Mesothelial cell of epicardium (in vitro differentiated cells): Measurements from ENCODE around the gene PGAP1. TPM values are rescaled to one million over a fixed set of nuclear protein-coding genes. Genes with fewer than 3 reads are reported as not detected.

Experiments used
- DNase-seq, 2 experiments: peaks; one replicate each; pipeline ENCODE4 v3.0.0; 2021; ENCODE audit warnings: low spot score in 2 of 2; ENCODE audit not compliant: unreplicated experiment in 2 of 2
- H3K27ac Mint-ChIP-seq: 2 replicates; pipeline ENCODE4 v1.8.0; 2021; ENCODE audit warnings: mixed read lengths
- H3K27me3 Mint-ChIP-seq: 2 replicates; pipeline ENCODE4 v1.8.0; 2021; ENCODE audit warnings: low read depth, mixed read lengths
- H3K36me3 Mint-ChIP-seq: 2 replicates; pipeline ENCODE4 v1.8.0; 2021; ENCODE audit warnings: mixed read lengths
- H3K4me1 Mint-ChIP-seq: 2 replicates; pipeline ENCODE4 v1.8.0; 2021; ENCODE audit warnings: mixed read lengths
- H3K4me3 Mint-ChIP-seq: 2 replicates; pipeline ENCODE4 v1.8.0; 2021; ENCODE audit warnings: mild to moderate bottlenecking, moderate library complexity, mixed read lengths
- H3K9me3 Mint-ChIP-seq: 2 replicates; pipeline ENCODE4 v1.8.0; 2021; ENCODE audit warnings: mixed read lengths
- total RNA-seq: library from RNA; stranded (reverse); gene quantifications from 3 replicates; pipeline ENCODE4 v1.2.1, GENCODE V29; 2021
- TF ChIP-seq, protein P1 (sequence below): fragments of 200-600 bp; sonication (generic); IDR thresholded peaks from one replicate; pipeline ENCODE4 v1.5.0; 2021; ENCODE audit warnings: antibody characterized with exemption; ENCODE audit not compliant: unreplicated experiment

The PGAP1 gene
- total RNA-seq, 1 donor from 2014 or later = 55.6 TPM

DNA sequence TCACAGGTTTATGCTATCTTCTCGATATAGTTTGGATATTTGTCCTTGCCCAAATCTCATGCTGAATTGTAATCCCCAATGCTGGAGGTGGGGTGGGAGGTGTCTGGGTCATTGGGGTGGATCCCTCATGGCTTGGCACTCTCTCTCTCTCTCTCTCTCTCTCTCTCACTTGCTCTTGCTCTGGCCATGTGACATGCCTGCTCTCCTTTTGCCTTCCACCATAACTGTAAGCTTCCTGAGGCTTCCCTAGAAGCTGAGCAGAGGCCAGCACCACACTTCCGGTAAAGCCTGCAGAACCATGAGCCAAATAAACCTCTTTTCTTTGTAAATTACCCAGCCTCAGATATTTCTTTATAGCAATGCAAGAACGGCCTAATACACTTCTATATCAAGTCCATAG lies 41.3 kb upstream of the PGAP1 start:
- H3K27me3 Mint-ChIP-seq = no peaks in the 10 kb centered on the region
- no peak overlapping the region for H3K27ac Mint-ChIP-seq
- H3K9me3 Mint-ChIP-seq = peaks cover 4% of the 10 kb centered on the region
- TF ChIP-seq, protein P1, sequence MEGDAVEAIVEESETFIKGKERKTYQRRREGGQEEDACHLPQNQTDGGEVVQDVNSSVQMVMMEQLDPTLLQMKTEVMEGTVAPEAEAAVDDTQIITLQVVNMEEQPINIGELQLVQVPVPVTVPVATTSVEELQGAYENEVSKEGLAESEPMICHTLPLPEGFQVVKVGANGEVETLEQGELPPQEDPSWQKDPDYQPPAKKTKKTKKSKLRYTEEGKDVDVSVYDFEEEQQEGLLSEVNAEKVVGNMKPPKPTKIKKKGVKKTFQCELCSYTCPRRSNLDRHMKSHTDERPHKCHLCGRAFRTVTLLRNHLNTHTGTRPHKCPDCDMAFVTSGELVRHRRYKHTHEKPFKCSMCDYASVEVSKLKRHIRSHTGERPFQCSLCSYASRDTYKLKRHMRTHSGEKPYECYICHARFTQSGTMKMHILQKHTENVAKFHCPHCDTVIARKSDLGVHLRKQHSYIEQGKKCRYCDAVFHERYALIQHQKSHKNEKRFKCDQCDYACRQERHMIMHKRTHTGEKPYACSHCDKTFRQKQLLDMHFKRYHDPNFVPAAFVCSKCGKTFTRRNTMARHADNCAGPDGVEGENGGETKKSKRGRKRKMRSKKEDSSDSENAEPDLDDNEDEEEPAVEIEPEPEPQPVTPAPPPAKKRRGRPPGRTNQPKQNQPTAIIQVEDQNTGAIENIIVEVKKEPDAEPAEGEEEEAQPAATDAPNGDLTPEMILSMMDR = no peak
- no peaks in the 10 kb centered on the region for H3K36me3 Mint-ChIP-seq
- DNase-seq = no peak
- peaks cover 17% of the 10 kb centered on the region for H3K4me1 Mint-ChIP-seq
- H3K4me3 Mint-ChIP-seq = no peak overlapping the region

DNA sequence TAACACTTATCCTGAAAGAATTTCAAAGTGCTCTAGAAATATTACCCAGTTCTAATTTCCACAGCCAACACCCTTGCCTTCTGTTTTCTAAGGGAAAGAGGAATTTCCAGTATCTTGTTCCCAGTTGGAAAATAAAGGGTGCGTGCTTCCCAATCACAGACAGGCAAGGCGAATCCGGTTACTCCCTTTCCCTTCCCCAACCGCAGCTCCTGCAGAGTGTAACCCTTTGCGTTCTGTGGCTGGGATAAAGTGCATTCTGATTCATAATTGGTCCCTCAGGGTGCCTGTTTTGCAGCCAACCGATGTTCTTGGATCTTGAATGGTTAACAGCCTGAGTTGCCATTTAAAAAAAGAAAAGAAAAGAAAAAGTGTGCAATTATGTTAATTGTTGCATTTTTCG lies 40.6 kb upstream of the PGAP1 start:
- Mint-ChIP-seq H3K27ac (no peak overlapping the region), H3K4me3 (peak overlapping the region; percentile 42), H3K9me3 (peaks cover 4% of the 10 kb centered on the region), H3K4me1 (peaks cover 17% of the 10 kb centered on the region), H3K36me3 (no peaks in the 10 kb centered on the region), H3K27me3 (no peaks in the 10 kb centered on the region)
- DNase-seq = no peak
- TF ChIP-seq, protein P1 = no peak

DNA sequence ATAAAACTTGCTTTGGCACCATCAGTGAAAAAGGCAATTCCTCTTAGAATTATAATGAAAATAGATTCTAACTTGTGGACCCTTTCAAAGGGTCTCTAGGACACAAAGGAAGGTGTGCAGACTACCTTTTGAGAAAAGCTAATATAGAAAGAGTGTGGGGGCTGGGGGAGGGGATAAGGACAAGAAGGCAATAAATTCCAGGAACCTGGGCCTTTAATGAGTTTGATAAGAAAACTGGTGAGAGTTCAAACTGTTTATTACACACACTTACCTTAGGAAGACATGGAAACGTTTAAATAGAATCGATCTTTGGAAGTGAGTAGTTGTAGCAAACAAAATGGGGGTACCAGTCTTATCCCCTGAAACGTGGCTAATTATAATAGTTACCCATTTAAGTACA lies 39.6 kb upstream of the PGAP1 start:
- H3K4me3 Mint-ChIP-seq = no peak overlapping the region
- no peaks in the 10 kb centered on the region for H3K27me3 Mint-ChIP-seq
- H3K36me3 Mint-ChIP-seq = no peaks in the 10 kb centered on the region
- peaks cover 17% of the 10 kb centered on the region for H3K4me1 Mint-ChIP-seq
- DNase-seq = no peak
- TF ChIP-seq, protein P1 = no peak
- H3K9me3 Mint-ChIP-seq = peaks cover 4% of the 10 kb centered on the region
- no peak overlapping the region for H3K27ac Mint-ChIP-seq

DNA sequence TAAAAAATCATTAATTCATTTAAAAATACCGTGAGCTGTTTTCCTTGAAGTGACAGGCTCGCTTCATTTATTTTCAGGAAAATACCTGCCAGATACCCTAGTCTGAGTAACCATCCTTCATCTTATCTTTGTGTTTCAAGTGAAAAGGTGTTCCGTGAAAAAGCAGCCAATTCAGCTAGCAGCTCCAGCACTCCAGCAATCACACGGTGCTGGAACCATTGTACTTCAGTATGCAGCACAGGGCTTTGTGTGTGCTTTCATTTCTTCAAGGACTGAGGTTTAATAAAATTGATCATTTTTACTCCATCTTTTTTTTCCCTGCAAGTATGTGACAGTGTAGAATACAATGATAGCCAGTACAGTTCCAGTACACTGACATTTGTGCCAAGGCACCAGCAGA lies 39.1 kb upstream of the PGAP1 start:
- TF ChIP-seq, protein P1 = no peak
- peaks cover 17% of the 10 kb centered on the region for H3K4me1 Mint-ChIP-seq
- H3K27me3 Mint-ChIP-seq = no peaks in the 10 kb centered on the region
- DNase-seq = no peak
- no peaks in the 10 kb centered on the region for H3K36me3 Mint-ChIP-seq
- no peak overlapping the region for H3K27ac Mint-ChIP-seq
- H3K9me3 Mint-ChIP-seq = peaks cover 4% of the 10 kb centered on the region
- no peak overlapping the region for H3K4me3 Mint-ChIP-seq

DNA sequence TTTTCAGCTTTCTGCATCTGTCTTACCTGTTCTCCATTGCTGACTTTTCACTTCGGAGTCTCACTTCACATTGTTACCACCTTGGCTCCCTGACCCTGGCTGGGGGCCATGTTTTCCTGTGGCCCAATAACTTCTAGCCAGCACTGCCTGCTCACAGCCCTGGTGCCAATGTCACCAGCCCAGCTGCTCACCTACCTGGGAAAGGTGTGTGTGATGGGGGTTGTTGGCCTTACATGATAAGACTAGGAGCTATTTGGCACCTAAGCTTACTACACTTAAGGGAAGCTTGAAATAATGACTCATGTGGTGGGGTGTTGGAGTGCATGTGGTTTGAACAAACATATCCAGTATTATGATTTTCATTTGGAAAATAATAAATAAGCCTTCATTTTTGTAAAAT lies 37.5 kb upstream of the PGAP1 start:
- TF ChIP-seq, protein P1 = no peak
- Mint-ChIP-seq H3K27me3 (no peaks in the 10 kb centered on the region), H3K27ac (no peak overlapping the region), H3K4me3 (no peak overlapping the region), H3K36me3 (no peaks in the 10 kb centered on the region), H3K4me1 (peaks cover 17% of the 10 kb centered on the region), H3K9me3 (peaks cover 4% of the 10 kb centered on the region)
- DNase-seq = no peak

DNA sequence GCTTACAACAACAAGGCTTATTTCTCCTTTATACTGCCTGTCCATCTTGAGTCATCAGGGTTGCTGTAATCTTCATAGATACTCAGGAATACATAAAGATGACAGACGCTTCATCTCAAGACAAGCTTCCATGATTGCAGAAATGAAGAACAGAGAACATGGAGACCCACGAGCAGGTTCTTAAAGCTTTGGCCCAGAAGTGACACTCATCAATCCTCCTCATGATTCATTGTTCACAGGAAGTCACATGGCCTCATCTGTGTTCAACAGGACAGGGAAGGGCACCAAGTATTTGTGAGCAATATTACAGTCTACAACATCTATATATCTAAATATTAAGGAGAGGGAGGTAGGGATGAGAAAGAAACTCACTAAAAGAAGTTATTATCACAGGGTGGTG lies 36.5 kb upstream of the PGAP1 start:
- Mint-ChIP-seq H3K4me3 (no peak overlapping the region), H3K27ac (no peak overlapping the region), H3K9me3 (peaks cover 4% of the 10 kb centered on the region), H3K36me3 (no peaks in the 10 kb centered on the region), H3K4me1 (peaks cover 17% of the 10 kb centered on the region), H3K27me3 (no peaks in the 10 kb centered on the region)
- DNase-seq = no peak
- TF ChIP-seq, protein P1 = no peak
